H9 (cell line): Measurements from ENCODE around the gene A4GNT. TPM values are rescaled to one million over a fixed set of nuclear protein-coding genes. Genes with fewer than 3 reads are reported as not detected.

ENCODE experiments used
- DNase-seq: peaks from one replicate; pipeline ENCODE4 v3.0.0-alpha.2; 2017
- H2AFZ ChIP-seq: one replicate; pipeline ENCODE4 v1.6.1; 2013; ENCODE audit warnings: mild to moderate bottlenecking, low read length, control low read depth, moderate library complexity
- H2AK5ac ChIP-seq: 2 replicates; pipeline ENCODE4 v1.6.1; 2013; ENCODE audit warnings: low read length, control low read depth, mixed read lengths; ENCODE audit not compliant: insufficient read length
- H2BK120ac ChIP-seq: one replicate; pipeline ENCODE4 v1.6.1; 2013; ENCODE audit warnings: low read depth, mild to moderate bottlenecking, low read length, control low read depth, inconsistent platforms; ENCODE audit not compliant: poor library complexity, severe bottlenecking
- H2BK12ac ChIP-seq: 2 replicates; pipeline ENCODE4 v1.6.1; 2013; ENCODE audit warnings: low read length, control low read depth, mixed read lengths, low read depth; ENCODE audit not compliant: insufficient read length
- H2BK15ac ChIP-seq: 2 replicates; pipeline ENCODE4 v1.6.1; 2013; ENCODE audit warnings: low read depth, low read length, control low read depth
- H2BK20ac ChIP-seq: one replicate; pipeline ENCODE4 v1.6.1; 2013; ENCODE audit warnings: low read depth, mild to moderate bottlenecking, low read length, control low read depth, inconsistent platforms; ENCODE audit not compliant: poor library complexity, severe bottlenecking
- H2BK5ac ChIP-seq: 2 replicates; pipeline ENCODE4 v1.6.1; 2013; ENCODE audit warnings: low read length, control low read depth, mixed read lengths; ENCODE audit not compliant: insufficient read length
- H3K14ac ChIP-seq: 2 replicates; pipeline ENCODE4 v1.6.1; 2013; ENCODE audit warnings: low read length, control low read depth; ENCODE audit not compliant: insufficient read depth
- H3K18ac ChIP-seq: 2 replicates; pipeline ENCODE4 v1.6.1; 2013; ENCODE audit warnings: low read depth, mild to moderate bottlenecking, mixed read lengths, low read length, control low read depth; ENCODE audit not compliant: insufficient read length
- H3K23ac ChIP-seq: 2 replicates; pipeline ENCODE4 v1.6.1; 2013; ENCODE audit warnings: low read length, control low read depth, mixed read lengths, low read depth; ENCODE audit not compliant: insufficient read length
- H3K23me2 ChIP-seq: 2 replicates; pipeline ENCODE4 v1.6.1; 2013; ENCODE audit warnings: low read depth, mild to moderate bottlenecking, mixed read lengths, low read length, control low read depth; ENCODE audit not compliant: insufficient read length, poor library complexity, severe bottlenecking
- H3K27ac ChIP-seq: 2 replicates; pipeline ENCODE4 v1.5.1; 2013; ENCODE audit warnings: low read length, control low read depth, mixed read lengths, low read depth; ENCODE audit not compliant: insufficient read length
- H3K27me3 ChIP-seq: 2 replicates; pipeline ENCODE4 v1.6.1; 2013; ENCODE audit warnings: low read length, control low read depth, inconsistent platforms; ENCODE audit not compliant: insufficient read depth
- H3K4ac ChIP-seq: 2 replicates; pipeline ENCODE4 v1.6.1; 2013; ENCODE audit warnings: low read depth, mild to moderate bottlenecking, control low read depth, inconsistent platforms, low read length, moderate library complexity
- H3K4me1 ChIP-seq: 2 replicates; pipeline ENCODE4 v1.6.1; 2013; ENCODE audit warnings: low read length, control low read depth, inconsistent platforms; ENCODE audit not compliant: insufficient read depth
- H3K4me2 ChIP-seq: 2 replicates; pipeline ENCODE4 v1.6.1; 2013; ENCODE audit warnings: low read length, control low read depth, mixed read lengths; ENCODE audit not compliant: insufficient read length, insufficient read depth
- H3K56ac ChIP-seq: 2 replicates; pipeline ENCODE4 v1.6.1; 2013; ENCODE audit warnings: low read depth, mild to moderate bottlenecking, mixed read lengths, low read length, control low read depth; ENCODE audit not compliant: insufficient read length
- H3K79me1 ChIP-seq: 2 replicates; pipeline ENCODE4 v1.6.1; 2013; ENCODE audit warnings: low read depth, mild to moderate bottlenecking, moderate library complexity, low read length, control low read depth, inconsistent platforms; ENCODE audit not compliant: insufficient read depth, poor library complexity, severe bottlenecking
- H3K79me2 ChIP-seq: 2 replicates; pipeline ENCODE4 v1.6.1; 2013; ENCODE audit warnings: low read length, control low read depth, inconsistent platforms; ENCODE audit not compliant: insufficient read depth
- H3K9ac ChIP-seq: 2 replicates; pipeline ENCODE4 v1.6.1; 2013; ENCODE audit warnings: low read length, control low read depth, mixed read lengths; ENCODE audit not compliant: insufficient read length; ENCODE audit errors: extremely low read depth
- H3K9me3 ChIP-seq: one replicate; pipeline ENCODE4 v1.6.1; 2013; ENCODE audit warnings: low read depth, low read length, inconsistent platforms; ENCODE audit not compliant: control insufficient read depth
- H3T11ph ChIP-seq: one replicate; pipeline ENCODE4 v1.6.1; 2013; ENCODE audit warnings: mild to moderate bottlenecking, low read length, control low read depth, inconsistent platforms
- H4K20me1 ChIP-seq: one replicate; pipeline ENCODE4 v1.6.1; 2013; ENCODE audit not compliant: control insufficient read depth, insufficient read length, insufficient read depth
- H4K5ac ChIP-seq: 2 replicates; pipeline ENCODE4 v1.6.1; 2013; ENCODE audit warnings: low read depth, mild to moderate bottlenecking, mixed read lengths, low read length, control low read depth; ENCODE audit not compliant: insufficient read length
- H4K8ac ChIP-seq: replicated peaks from 2 replicates; pipeline ENCODE4 v1.6.1; 2013; ENCODE audit warnings: low read length, control low read depth, mixed read lengths, low read depth; ENCODE audit not compliant: insufficient read length
- H4K91ac ChIP-seq: 2 replicates; pipeline ENCODE4 v1.6.1; 2013; ENCODE audit warnings: low read depth, mild to moderate bottlenecking, moderate library complexity, mixed read lengths, low read length, control low read depth; ENCODE audit not compliant: insufficient read length
- H3K27ac Mint-ChIP-seq, 3 experiments: 2 replicates in 2 of 3; 3 replicates in 1 of 3; pipeline ENCODE4 v1.8.0; 2020 to 2021; ENCODE audit warnings: mixed read lengths in 3 of 3, mild to moderate bottlenecking in 1 of 3, moderate library complexity in 1 of 3
- H3K27me3 Mint-ChIP-seq: 2 replicates; pipeline ENCODE4 v1.8.0; 2021; ENCODE audit warnings: low read depth, mild to moderate bottlenecking, moderate library complexity, mixed read lengths
- H3K36me3 Mint-ChIP-seq, 3 experiments: 2 replicates in 2 of 3; 3 replicates in 1 of 3; pipeline ENCODE4 v1.8.0; 2020 to 2021; ENCODE audit warnings: low read depth in 3 of 3, mixed read lengths in 3 of 3; ENCODE audit not compliant: insufficient read depth in 1 of 3
- H3K4me1 Mint-ChIP-seq, 2 experiments: 2 replicates each; pipeline ENCODE4 v1.8.0; 2020; ENCODE audit warnings: mixed read lengths in 2 of 2
- H3K4me3 Mint-ChIP-seq, 2 experiments: 2 replicates in 1 of 2; 3 replicates in 1 of 2; pipeline ENCODE4 v1.8.0; 2020 to 2021; ENCODE audit warnings: mild to moderate bottlenecking in 2 of 2, mixed read lengths in 2 of 2, moderate library complexity in 1 of 2
- H3K9me3 Mint-ChIP-seq, 2 experiments: 2 replicates in 1 of 2; 3 replicates in 1 of 2; pipeline ENCODE4 v1.8.0; 2020; ENCODE audit warnings: mild to moderate bottlenecking in 2 of 2, mixed read lengths in 2 of 2, moderate library complexity in 1 of 2
- CTCF ChIP-seq: fragments of 200-600 bp; sonication (generic); conservative IDR thresholded peaks from 3 replicates; pipeline ENCODE4 v1.8.0; 2021; ENCODE audit warnings: antibody characterized with exemption, mild to moderate bottlenecking
- total RNA-seq: library from RNA; stranded (reverse); gene quantifications from 2 replicates; pipeline ENCODE4 v1.2.1, GENCODE V29; 2021

The A4GNT gene
- total RNA-seq, 1 experiment from 2014 or later = not detected

- DNase-seq = no peak
- H2AFZ ChIP-seq = no peak overlapping the region
- no peak overlapping the region for H2BK20ac ChIP-seq
- H2BK15ac ChIP-seq = no peak overlapping the region
- H3K4me1 ChIP-seq = no peaks in the 10 kb centered on the region
- H4K20me1 ChIP-seq = no peaks in the 10 kb centered on the region
- no peaks in the 10 kb centered on the region for H3K79me2 ChIP-seq
- H3K79me1 ChIP-seq = no peaks in the 10 kb centered on the region
- no peak overlapping the region for H3K4me2 ChIP-seq
- H3T11ph ChIP-seq = no peak overlapping the region
- no peak overlapping the region for H3K56ac ChIP-seq
- H3K9me3 Mint-ChIP-seq = no peaks in the 10 kb centered on the region
- H2AK5ac ChIP-seq = no peak overlapping the region
- H3K4ac ChIP-seq = no peak overlapping the region
- no peak overlapping the region for H2BK5ac ChIP-seq
- H3K27ac ChIP-seq = no peak overlapping the region
- H4K91ac ChIP-seq = no peak overlapping the region
- H3K14ac ChIP-seq = no peak overlapping the region
- no peak overlapping the region for H3K9ac ChIP-seq
- H2BK12ac ChIP-seq = no peak overlapping the region
- H3K18ac ChIP-seq = no peak overlapping the region
- H3K4me3 Mint-ChIP-seq = no peak overlapping the region
- H3K4me1 Mint-ChIP-seq = peaks cover 11 to 26% of the 10 kb centered on the region in 2 experiments
- H3K23me2 ChIP-seq = no peaks in the 10 kb centered on the region
- no peak overlapping the region for H4K5ac ChIP-seq
- no peaks in the 10 kb centered on the region for H3K27me3 ChIP-seq
- no peaks in the 10 kb centered on the region for H3K27me3 Mint-ChIP-seq
- no peak overlapping the region for H4K8ac ChIP-seq
- H3K27ac Mint-ChIP-seq = peak overlapping the region in 2 of 3 experiments; percentile 56 to 87; a peak in 3 of 7 replicates
- TF ChIP-seq CTCF = no peak
- peaks cover 21 to 40% (median 38%) of the 10 kb centered on the region in 3 experiments for H3K36me3 Mint-ChIP-seq
- no peak overlapping the region for H3K23ac ChIP-seq
- no peak overlapping the region for H2BK120ac ChIP-seq
- no peaks in the 10 kb centered on the region for H3K9me3 ChIP-seq
Observed at GRCh38 chr3:138099417-138099816, 32.8 kb downstream of the A4GNT start.
